Fibroblast of peridontal ligament (primary cell): ENCODE data around the gene DTWD2.
"Not testable (repeated sequence)": the region's sequence is repeated elsewhere in the genome, so short reads cannot be mapped to it uniquely, and the experiment has no call there.

ENCODE experiments used
- DNase-seq: peaks from one replicate; pipeline ENCODE4 v3.0.0-alpha.2; 2010; ENCODE audit errors: extremely low read depth

The DTWD2 gene

GRCh38 chr5:118987988-118988865, at the start of gene DTWD2:
TSS of gene DTWD2 (minus strand) at chr5:118988547. CDS start at chr5:118988511, 36 bp downstream.
- peak; percentile 90 for DNase-seq

DNA sequence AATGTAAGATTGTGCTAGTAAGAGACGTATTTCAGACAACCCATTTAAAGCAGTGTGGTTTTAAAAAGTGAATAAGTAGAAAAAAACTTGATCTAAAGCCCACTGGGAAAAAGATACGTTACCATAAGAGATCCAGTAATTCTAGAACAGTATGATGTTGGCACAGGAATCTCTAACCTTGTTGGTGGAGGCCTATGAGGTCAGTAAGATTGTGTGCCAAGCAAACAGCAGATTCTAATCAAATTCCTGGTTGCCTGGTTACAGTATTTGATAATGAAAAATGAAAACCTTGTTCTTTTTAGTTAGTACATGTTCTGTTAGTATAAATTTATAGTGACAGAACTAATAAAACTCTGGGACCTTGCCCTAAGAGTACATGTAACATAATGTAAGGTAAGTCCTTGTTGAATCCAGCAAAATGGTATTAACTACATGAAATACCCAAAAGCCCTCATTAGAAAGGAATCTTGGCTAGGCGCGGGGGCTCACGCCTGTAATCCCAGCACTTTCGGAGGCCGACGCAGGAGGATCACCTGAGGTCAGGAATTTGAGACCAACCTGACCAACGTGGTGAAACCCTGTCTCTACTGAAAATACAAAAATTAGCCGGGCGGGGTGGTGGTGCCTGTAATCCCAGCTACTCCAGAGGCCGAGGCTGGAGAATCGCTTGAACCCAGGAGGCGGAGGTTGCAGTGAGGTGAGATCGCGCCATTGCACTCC, 49.3 kb upstream of the DTWD2 start:
- DNase-seq = peak; percentile 91

DNA sequence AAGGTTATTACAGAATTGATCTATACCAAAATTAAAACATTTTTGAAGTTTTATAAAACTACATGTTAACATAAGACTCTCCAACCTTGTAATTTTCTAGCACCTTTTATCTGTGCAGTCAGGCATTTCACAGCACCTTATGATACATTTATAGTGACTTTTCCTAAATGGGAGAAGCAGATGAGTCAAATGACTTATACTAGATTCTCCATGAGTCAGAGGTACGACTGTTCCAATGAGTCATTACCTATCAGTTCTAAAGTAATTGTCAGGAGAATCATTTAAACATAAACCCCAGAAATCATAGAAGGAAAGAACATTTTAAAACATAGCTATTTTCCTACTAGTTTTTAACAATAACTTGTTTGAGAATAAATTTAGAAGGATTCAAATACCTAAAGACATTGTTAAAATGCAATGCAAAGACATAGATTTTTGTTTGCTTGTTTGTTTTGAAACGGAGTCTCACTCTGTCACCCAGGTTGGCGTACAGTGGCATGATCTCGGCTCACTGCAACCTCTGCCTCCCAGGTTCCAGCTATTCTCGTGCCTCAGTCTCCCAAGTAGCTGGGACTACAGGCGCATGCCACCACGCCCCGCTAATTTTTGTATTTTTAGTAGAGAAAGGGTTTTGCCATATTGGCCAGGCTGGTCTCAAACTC, 47.9 kb upstream of the DTWD2 start:
- peak; percentile 71 for DNase-seq

GRCh38 chr5:119033135-119033534, 44.8 kb upstream of the DTWD2 start:
- DNase-seq = no peak

GRCh38 chr5:119032656-119033055, 44.3 kb upstream of the DTWD2 start:
- DNase-seq = no peak

DNA sequence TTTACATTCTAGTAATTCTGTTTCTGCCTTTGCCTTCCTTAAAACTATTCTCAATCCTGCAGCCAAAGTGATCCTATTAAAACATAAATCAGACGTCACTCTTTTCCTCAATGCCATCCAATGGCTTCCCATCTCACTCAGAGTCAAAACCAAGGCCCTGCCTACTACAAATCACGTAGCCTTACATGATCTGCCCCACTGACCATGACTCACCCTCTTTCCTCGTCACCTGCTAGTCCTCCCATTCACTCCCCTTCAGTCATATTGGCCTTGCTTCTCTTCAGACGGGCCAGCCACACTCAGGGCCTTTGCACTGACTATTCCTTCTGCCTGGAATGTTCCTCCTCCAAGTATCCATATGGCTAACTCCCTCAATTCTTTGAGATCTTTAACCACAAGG, 43.6 kb upstream of the DTWD2 start:
- DNase-seq = no peak

DNA sequence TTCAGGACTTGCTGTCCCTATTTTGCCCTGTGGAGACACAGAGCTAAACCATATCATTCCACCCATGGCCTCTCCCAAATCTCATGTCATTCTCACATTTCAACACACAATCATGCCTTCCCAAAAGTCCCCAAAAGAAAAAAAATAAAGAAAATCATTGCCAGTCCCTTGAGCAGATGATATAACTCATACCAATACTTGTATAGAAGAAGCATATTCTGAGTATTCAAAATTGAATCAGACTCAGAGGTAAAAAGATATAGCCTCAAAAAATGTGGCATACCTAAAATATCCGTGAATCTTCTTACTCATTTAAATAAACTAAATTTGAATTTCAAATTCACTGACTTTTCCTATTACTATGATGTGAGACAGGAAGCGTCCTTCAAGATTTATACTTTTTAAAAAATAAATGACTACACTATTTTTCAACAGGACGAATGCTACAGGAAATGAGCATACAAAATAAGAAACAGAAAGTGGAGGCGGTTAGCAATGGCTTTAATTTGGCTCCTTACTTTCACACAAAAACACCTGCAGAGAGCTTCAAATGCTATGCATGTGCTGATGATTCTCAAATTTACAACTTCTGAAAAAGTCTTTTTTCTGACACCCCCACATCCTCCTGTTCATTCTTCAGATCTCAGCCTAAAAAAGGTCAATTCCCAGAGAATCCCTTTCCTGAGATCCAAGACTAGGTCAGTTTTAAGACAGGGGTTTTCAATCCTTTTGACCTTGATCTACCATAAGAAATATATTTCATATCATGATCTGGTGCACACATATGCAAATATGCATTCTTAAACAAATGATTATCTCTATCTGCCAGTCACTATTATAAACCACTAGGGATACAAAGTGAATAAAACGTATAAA, 42.9 kb upstream of the DTWD2 start:
- no peak for DNase-seq

GRCh38 chr5:119028575-119028974, 40.2 kb upstream of the DTWD2 start:
- DNase-seq = no peak

GRCh38 chr5:119022773-119023172, 34.4 kb upstream of the DTWD2 start:
- DNase-seq = no peak

- peak; percentile 79 for DNase-seq
These were observed 33.8 kb upstream of the DTWD2 start for GRCh38 chr5:119022017-119022745.

- no peak for DNase-seq
These were observed 32.9 kb upstream of the DTWD2 start for GRCh38 chr5:119021149-119021732.

DNA sequence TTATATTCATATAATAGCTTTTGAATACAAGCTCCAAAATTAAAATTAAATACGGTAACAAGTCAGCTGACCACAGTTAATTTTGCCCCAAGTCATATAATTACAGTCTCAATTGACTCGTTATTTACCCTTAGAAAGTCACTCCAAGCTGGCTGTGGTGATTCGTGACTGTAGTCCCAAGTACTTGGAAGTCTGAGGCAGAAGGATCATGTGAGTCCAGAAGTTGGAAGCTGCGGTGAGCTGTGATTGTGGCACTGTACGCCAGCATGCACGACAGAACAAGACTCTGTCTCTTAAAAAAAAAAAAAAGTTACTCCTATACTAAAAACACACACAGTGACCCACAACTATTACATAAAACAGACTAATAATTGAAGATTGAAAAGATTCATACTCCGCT, 31.6 kb upstream of the DTWD2 start:
- peak; percentile 45 for DNase-seq

- DNase-seq = no peak
These were observed 31.2 kb upstream of the DTWD2 start for GRCh38 chr5:119019501-119019900.

- peak; percentile 13 for DNase-seq
These were observed 29.6 kb upstream of the DTWD2 start for GRCh38 chr5:119017994-119018393.

GRCh38 chr5:119016125-119016774, 27.9 kb upstream of the DTWD2 start:
- DNase-seq = no peak

- DNase-seq = no peak
These were observed 22.8 kb upstream of the DTWD2 start for GRCh38 chr5:119011186-119011585.

- no peak for DNase-seq
These were observed 21.9 kb upstream of the DTWD2 start for GRCh38 chr5:119010206-119010605.

DNA sequence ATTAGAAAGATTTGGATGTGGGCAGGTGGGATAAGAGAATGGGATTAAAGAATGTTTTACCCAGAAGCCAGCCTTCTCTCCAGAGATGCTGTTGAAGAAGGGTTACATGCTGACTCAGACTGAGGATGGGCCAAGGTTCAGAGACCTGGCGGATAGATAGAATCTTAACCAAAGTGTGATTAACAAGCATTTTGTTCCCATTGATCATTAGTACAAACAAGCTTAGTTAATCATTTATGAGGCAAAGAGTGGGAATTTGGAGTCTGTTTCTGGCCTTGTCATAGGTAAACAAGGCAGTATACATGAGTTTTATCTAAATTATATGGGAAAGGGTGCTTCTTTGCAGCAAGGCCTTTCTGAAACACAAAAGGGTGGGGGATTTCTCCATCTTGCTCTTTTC, 20.8 kb upstream of the DTWD2 start:
- DNase-seq = no peak

DNA sequence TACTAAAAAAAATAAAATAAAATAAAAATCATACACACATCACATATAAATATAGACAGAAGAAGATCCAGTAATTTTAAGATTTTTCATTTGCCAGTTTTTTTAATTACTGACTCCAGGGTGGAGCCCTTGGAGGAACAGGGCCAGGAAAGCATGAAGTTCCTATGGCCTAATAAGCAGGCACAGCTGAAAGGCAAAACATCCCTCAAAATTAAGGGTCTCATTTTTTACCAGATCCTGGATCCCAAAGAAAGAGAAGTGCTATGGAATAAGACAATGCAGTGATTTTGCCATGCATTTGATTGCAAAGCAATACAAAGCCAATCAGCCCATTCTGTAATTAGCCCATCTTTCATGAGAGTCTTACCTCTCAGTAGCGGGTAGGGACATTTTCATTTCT, 11.3 kb upstream of the DTWD2 start:
- DNase-seq = no peak

GRCh38 chr5:118998861-118999260, 10.5 kb upstream of the DTWD2 start:
- DNase-seq = not testable (repeated sequence)
